HG03280 (cell line): ENCODE measurements around the gene NCOR2.
A peak's percentile ranks its signal among the peaks of the same experiment; 100 is the strongest.

Experiments used
- ATAC-seq: cut with Tn5 transposase; IDR thresholded peaks from one replicate; pipeline ENCODE4 v1.9.1; 2021; ENCODE audit warnings: mild to moderate bottlenecking, moderate library complexity; ENCODE audit not compliant: unreplicated experiment

The NCOR2 gene

DNA sequence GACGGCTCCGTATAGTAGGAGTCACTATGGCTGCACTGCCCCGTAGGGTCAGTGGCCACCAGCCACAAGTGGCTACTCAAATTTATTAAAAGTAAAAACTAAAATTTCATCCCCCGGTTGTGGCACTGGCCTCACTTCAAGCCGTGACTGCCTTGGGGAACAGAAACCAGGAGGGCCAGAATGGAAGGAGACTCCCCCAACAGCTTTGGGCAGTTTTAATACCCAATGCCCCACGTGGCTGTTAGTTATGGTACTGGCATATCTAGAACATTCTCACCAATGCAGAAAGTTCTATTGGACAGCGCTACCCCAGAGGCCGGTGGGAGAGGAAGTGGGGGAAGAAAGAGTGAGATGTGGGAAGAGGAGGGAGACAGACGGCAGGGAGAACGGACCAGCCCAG lies 6.2 kb downstream of the NCOR2 start:
- no peak for ATAC-seq

DNA sequence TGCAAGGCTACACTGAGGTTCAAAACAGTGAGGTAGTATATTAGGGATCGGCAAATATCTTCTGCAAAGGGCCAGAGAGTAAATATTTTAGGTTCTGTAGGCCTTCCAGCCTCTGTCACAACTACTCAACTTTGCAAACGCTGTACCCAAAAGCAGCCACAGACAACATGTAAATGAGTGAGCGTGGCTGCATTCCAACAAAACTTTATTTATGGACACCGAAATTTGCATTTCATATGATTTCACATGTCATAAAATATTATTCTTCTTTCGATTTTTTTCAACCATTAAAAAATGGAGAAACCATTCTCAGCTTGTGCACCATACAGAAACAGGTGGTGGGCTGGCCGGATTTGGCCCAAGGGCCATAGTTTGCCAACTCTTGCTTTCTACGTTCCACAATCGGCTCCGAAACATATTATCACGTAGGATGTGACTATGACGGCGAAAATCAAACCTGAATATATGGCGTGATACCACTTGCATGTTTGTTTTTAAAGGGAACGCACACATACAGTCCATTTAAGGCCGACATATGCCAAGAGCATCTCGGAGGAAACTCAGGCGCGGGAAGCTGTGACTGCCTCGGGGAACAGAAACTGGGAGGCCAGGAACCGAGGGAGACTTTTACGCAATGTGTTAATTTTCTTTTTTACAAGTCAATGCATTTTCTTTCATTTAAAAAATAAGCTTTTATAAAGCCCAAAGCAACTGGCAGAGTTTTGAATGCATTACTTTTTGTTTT lies 7.1 kb downstream of the NCOR2 start:
- ATAC-seq, result no peak

DNA sequence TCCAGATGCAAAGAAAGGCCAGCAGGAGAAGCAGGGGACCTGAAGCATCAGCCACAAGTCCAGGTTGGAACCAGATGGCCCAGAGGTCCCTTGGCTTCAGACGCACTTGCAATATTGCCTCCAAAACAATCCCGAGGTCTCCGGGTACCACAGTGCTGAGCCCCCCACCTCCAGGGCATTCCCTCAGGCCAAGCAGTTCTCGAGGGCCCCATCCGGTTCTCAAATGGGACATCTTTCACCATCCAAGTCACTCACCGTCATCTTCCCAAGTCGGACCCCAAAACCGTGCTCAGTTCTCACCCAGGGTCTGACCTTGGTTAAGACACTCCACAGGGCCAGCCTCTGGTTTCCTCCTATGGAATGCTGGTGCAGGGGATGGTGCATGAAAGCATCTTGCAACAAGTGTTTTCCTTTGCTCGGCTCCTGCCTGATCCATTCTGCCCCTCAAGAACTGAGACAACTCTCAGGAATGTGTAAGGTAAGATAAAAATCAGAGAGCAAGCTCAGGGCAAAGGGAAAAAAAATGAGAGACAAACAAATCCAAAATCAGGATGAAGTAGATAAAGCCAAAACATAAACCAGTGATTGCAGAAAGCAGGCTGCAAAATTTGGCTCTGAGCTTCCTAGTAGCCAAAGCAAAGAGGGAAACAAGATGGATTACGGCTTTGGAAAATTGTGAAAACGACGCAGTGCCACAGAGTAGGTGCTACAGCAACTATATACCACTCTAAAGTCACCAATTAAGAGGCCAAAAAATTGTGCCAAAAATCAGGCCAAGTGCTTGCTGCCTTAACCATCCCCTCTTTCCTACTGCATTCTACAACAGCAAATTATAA lies 8.0 kb downstream of the NCOR2 start:
- no peak for ATAC-seq

DNA sequence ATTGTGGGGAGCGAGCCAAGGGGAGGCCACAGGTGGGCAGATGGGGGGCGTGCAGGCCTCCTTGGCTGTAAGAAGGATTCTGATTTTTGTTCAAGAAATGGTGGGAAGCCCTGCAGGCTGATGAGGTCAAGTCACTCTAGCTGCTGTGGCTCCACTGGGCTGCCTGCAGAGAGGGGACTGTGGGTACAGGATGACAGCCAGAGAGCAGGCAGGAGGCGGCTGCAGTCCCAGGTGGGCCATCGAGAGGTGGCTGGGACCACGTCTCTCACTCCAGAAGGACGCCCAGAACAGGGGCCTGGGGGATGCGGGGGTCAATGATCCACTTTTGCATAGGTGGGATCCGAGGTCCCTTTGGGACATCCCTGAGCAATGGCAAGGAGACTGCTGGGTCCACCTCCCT lies 9.1 kb downstream of the NCOR2 start:
- no peak for ATAC-seq

DNA sequence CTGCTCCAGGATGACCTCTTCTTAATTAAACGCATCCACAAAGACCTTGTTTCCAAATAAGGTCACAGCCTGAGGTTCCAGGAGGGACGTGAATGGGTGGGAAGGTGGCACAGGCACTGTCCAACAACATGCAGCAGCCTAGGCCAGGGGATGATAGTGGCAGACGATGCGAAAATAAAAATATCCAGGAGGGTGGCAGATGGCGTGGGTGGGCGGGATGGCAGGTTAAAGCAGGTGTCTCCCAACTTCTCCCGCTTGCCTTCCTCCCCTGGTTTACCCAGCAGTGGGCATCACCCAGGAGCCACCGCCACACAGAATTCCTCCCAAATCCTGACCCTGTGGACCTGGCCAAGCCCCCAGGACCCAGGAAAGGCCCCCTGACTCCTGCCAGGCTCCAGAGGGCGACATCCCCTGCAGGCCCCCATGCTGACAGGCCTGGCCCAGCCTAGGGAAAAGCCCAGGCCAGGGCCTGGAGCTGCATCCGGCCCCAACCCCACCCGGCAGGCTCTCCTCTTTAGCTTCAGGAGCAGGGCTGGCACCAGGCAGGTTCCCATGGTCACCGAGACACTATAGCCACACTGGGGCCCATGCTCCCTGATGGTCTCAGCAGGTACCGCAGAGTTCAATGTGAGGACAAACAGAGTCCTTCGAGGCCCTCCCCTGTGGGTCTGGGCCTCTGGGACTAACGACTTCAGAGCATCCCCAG lies 9.7 kb downstream of the NCOR2 start:
- no peak for ATAC-seq

DNA sequence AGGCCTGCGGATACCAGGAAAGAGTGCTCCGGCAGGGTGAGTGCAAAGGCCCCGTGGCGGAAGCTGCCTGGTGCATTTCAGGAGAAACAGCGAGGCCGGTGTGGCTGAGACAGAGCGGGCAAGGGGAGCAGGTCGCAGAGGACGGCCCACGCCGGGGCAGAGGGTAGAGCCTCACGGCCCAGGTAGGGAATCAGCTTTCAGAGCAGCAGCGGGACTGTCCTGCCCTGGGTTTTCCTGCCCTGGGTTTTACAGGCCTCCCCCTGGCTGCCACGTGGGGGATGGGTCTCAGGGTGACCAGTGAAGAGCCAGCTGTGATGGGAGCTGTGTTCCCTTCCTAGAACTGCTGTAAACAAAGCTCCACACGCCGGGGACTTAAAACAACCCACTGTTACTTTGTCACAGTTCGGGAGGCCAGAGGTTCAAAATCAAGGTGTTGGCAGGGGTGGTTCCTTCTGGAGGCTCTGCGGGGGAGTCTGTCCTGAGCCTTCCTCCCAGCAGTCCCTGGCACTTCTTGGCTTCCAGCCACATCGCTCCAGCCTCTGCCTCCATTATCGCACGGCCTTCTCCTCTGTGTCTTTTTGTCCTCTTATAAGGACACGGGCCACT lies 10.4 kb downstream of the NCOR2 start:
- ATAC-seq, result no peak

DNA sequence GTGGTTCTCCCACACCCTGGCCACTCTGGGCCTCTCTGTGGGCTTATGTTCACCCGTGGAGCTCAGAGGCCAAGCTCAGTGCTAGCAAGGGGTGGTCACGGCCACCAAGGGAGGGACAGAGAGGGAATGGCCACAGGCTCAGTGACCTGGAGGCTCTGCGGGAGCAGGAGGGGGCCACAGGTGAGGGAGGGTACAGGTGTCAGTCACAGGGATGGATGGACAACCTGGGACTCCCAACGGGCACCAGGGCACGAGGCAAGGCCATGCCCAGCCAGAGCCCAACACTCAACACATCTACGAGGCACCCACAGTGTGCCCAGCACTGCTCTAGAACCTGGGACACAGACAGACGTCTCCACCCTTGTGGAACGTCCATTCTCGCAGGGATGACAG lies 11.3 kb downstream of the NCOR2 start:
- no peak for ATAC-seq

DNA sequence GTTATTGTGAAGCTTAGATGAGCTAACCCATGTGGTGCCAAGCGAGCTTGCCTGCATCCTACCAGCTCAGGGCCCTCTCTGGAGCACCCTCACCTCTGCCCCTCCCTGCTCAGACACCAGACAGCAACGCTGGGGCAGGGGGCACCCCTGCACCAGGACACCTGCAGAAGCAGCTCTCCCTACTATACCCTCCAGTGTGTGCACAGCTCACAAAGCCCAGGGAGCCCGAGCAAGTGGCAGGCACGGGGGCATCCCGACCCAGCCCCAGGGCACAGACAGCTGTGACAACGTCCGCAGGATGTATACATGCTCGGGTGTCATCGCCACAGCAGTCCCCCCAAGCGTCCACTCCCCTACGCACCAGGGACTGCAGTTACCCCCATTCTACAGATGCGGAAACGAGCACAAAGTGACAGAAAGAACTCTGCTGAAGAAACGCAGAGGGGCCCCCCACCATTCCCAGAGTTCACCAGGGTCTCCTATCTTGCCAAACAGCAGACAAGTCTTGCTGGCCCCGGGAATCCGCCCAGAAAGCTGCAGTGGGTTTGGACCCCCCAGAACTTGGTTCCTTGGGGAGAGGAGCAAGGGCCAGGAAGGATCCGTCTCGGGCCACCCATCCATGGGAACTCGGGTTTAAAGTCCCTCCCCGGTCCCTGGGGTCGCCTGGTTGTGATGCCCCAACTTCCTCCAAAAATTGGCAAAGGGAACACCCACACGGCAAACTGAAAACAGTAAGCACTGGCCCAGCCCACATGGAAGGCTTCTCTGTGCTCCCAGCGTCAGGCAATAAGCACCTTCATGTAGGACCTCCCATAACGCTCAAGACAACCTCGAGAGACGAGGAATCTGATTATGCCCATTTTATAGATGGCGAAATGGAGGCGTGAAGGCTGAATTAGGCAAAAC lies 12.0 kb downstream of the NCOR2 start:
- ATAC-seq, result no peak

DNA sequence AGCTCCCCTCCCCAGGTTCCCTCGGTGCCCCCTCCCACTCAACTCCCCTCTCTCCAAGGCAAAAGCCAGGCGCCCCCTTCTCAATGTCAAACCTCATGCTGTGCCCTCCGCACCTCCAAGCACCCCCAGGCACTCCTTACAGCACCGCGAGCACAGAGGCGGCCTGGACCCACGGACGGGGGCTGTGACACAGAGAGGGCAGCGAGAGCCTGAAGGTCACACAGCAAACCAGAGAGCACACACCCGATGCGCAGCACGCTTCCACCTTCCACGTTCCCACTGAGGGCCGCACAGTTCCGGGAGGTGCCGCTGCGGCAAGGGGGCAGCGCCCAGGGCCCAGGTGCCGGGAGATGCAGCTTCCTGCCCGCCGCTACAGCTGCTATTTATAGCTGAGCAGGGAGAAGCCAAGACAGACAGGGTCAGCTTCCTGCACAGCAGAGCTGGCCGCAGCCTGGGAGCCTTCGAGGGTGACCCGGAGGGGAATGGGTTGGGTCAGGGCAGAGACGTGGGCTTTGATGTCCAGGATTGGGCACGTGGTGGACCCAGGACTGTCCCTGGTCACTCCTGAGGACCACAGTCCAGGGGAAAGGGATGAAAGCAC lies 12.9 kb downstream of the NCOR2 start:
- ATAC-seq, result no peak

DNA sequence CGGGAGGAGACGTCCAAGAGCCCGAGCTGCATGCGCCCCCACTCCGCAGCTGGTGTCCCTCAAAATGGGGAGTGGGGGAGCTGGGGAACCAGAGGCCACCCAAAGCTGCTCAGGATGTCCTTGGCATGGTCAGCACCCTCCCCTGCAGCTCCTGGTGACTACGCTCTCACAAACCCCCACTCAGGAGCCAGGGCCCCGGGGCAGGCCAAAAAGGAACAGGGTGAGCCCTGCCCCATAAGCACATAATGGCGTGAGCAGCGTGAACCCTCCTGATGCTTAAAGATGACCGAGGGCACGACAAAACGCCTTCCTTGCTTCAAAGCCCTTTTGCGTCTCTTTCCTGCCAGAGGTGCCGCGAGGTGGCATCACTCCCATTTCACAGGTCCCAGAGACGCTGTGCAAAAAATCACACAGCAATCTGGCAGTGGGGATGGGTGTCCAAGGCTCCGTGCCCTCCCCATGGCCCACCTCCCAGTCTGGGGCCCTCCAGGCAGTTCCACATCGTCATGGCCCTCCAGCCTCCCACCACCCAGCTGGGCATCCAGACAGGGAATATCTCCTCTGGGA lies 13.5 kb downstream of the NCOR2 start:
- ATAC-seq, result no peak

DNA sequence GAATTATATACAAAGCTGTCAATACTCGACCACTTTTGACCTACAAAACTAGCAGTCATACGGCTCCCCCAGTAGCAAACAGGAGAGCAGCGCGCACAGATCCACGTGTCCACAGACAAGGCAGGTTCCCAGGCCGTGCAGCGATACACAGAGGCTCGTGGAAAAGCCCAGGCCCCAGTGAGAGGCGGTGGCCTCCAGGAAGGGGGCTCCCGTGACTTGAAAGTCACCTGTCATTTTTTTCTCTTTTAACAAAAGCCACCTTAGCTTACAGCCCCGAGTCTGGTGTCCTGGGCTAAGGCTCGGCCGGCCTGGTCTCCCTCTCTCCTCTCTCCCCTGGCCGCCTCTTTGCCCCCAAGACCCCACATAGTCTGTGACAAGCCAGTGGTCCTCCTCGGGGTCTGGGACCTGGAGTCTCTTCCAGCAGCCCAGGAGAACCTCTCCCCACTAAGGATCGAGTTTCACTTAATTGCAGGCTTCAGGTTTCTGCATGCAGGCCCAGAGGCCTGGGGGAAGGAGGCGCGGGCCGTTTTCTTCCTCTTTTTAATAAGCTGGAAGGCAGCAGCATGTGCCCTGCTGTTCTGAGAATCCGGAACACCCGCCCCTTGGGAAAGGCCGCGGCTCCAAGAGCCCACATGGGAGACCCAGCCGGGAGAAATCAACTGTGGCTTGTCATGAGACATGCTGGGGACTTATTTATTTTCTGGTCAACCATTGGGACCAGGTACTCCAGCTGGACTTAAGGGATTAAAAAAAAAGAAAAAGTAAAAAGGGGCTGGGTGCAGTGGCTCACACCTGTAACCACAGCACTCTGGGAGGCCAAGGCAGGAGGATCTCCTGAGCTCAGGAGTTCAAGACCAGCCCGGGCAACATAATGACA lies 15.9 kb downstream of the NCOR2 start:
- no peak for ATAC-seq

DNA sequence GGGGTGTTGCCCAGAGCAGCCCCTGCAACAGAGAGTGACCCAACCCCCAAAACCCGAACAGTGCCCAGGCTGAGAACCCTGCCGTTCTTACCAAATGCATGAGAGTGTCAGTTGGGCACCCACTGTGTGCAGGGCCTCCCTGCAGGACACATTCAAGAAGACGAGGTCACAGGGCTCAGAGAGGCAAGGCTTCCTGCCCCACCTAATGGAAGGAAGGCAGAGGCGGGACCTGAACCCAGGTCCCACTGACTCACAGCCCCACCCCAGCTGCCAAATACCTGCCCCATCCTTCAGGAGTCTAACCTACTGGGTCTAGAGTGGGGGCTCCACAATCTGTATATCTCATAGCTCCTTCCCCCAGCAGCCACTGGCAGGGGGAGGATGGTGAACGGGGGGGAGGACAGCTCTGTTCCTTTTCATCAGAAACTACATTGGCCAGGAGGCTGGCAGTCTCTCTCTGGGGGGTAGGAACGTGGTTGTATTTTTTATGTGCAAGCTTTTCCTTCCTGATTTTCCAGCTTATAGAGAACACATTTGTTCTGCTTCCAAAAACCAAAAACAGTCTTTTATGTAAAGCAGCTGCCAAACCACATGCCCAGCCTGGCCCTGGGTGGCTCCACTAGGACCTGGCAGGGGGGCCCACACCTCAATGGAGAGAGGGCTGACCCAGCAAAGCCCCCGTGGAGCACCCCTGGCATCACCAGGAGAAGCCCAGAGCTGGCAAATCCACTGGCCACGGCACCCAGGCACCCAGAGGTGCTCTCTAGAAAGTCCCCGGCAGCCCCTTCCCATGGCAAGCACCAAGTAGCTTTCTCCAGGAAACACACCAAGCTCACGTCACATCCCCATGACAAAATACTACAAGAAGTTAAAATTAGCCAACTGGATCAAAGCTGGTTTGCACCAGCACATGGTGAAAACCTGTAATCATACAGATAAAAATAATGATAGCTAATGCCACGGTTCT lies 17.0 kb downstream of the NCOR2 start:
- no peak for ATAC-seq

DNA sequence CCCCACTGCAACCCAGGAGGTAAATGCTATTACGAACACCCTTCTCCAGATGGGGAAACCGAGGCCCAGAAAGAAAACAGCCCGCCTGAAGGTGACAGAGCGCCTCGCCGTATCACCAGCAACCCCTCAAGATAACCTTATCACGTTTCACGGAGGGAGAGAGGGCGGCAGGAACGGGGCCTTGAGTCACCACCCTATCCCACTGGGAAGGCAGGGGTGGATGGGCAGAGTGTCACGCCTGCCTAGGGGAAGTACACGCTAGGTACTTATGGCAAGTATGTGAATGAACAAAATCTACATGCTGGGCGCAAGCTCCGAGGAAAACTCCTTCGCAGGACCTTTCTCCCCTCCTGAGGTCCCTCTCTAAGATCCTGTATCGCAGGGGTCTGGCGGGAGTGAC lies 17.8 kb downstream of the NCOR2 start:
- ATAC-seq, result no peak

DNA sequence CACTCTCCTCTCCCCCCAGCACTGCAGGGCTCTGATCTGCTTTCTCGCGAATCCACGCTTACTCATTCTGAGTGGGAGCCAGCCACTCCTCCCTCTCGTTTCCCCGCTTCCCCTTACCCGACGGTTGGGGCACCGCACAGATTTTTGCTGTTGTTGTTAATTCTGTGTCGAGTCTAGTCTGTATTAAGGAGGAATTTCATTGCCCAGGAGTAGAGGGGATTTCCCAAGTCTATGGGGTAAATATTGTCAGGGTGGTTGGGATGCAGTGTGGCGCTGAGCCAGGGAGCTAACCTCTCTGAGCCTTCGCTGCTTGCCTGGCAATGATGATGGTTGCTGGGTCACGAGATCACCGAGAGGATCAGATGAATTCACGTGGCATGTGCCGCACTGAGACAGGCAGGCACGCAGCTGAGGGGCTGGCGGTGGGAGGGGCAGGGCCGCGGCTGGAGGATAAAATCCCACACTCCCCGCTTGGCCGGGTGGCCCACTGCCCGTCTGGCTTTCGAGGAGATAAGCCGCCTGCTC lies 18.5 kb downstream of the NCOR2 start:
- no peak for ATAC-seq

DNA sequence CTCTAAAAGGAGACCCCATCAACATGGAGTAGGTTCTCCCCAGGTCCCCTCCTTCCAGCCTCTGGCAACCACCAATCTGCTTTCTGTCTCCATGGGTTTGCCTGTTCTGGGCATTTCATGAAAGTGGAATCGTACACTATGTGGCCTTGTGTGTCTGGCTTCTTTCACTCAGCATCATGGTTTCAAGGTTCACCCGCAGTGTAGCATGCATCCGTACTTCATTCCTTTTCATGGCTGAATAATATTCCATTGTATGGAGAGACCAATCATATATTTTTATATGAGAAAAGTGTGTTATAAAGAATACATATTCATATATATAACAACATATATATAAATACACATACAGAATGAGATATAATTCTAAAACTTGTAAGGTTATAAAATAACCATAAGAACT lies 19.8 kb downstream of the NCOR2 start:
- ATAC-seq, result no peak

DNA sequence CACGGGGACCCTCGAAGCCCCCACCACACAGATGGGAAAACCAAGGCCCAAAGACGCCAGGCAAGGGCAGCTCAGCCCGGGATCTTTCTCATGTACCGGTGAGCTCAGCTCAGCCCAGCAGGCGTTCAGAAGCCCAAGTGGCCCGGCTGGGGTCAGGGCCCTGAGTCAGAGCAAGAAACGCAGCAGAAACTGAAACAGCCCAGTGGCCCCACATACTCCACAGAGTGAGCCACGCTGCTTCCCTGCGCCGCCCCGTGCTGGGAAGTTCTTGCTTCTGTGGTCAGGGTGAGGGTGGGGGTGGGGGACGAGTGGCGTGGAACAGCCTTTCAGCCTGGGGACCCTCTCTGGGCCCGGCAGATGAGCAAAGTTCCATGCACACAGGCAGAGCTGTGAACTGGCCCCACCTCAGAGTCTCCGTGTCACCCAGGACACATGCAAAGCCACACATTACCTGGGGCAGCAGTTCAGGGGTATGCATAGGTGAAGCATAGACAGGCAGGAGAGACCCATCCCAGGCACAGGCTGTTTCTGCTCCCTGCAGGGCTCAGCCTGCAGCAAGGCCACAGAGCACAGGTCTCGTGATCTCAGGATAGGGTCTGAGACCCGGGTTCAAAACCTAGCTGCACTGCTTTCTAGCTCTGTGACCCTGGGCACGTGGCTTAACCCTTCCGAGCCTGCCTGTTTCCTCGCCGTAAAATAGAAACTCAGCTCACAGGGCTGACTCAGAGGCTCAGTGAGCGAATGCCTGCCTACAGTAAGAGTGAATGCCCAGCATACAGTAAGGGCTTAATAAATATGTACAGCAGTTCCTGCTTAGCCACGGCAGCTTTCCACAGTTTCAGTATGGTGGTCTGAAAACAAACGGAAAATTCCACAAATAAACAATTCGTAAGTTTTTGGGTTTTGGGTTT lies 21.6 kb downstream of the NCOR2 start:
- peak; percentile 89 for ATAC-seq
